Omental fat pad (tissue), 4 donors: ENCODE measurements around the gene GPC6. TPM values are rescaled to one million over a fixed set of nuclear protein-coding genes. Genes with fewer than 3 reads are reported as not detected.

Source experiments
- ATAC-seq: fragments of 150-250 bp; one replicate; pipeline ENCODE4 v1.9.1; 2016; ENCODE audit warnings: mild to moderate bottlenecking, moderate library complexity; ENCODE audit not compliant: low FRiP score
- DNase-seq: peaks from one replicate; pipeline ENCODE4 v3.0.0-alpha.2; 2019; ENCODE audit warnings: low spot score
- total RNA-seq, 4 donors: library from RNA; depleted of rRNA; stranded (reverse); fragments of >200 nt; gene quantifications; one replicate each; pipeline ENCODE4 v1.1.0, GENCODE V29; 2016
- TF ChIP-seq, protein P1 (sequence below), 3 donors: fragments of 450-650 bp; IDR thresholded peaks; one replicate each; pipeline ENCODE4 v1.5.1; 2016 to 2017; ENCODE audit warnings: antibody characterized with exemption in 3 of 3, mild to moderate bottlenecking in 3 of 3, moderate library complexity in 2 of 3

The GPC6 gene
- total RNA-seq, 4 donors from 2014 or later = 9.2 to 24.4 (median 16.4) TPM

GRCh38 chr13:94408314-94409036, 1181.9 kb downstream of the GPC6 start:
- TF ChIP-seq, protein P1, sequence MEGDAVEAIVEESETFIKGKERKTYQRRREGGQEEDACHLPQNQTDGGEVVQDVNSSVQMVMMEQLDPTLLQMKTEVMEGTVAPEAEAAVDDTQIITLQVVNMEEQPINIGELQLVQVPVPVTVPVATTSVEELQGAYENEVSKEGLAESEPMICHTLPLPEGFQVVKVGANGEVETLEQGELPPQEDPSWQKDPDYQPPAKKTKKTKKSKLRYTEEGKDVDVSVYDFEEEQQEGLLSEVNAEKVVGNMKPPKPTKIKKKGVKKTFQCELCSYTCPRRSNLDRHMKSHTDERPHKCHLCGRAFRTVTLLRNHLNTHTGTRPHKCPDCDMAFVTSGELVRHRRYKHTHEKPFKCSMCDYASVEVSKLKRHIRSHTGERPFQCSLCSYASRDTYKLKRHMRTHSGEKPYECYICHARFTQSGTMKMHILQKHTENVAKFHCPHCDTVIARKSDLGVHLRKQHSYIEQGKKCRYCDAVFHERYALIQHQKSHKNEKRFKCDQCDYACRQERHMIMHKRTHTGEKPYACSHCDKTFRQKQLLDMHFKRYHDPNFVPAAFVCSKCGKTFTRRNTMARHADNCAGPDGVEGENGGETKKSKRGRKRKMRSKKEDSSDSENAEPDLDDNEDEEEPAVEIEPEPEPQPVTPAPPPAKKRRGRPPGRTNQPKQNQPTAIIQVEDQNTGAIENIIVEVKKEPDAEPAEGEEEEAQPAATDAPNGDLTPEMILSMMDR (IDR thresholded peaks at IDR 0.05) = no peak

GRCh38 chr13:94411747-94412146, 1185.1 kb downstream of the GPC6 start:
- ATAC-seq = no peak
- no peak for DNase-seq
- TF ChIP-seq, protein P1 (IDR thresholded peaks at IDR 0.05) = no peak

More at GRCh38 chr13:94408314-94409036, 1181.9 kb downstream of the GPC6 start:
- ATAC-seq (no peak), DNase-seq (no peak)

DNA sequence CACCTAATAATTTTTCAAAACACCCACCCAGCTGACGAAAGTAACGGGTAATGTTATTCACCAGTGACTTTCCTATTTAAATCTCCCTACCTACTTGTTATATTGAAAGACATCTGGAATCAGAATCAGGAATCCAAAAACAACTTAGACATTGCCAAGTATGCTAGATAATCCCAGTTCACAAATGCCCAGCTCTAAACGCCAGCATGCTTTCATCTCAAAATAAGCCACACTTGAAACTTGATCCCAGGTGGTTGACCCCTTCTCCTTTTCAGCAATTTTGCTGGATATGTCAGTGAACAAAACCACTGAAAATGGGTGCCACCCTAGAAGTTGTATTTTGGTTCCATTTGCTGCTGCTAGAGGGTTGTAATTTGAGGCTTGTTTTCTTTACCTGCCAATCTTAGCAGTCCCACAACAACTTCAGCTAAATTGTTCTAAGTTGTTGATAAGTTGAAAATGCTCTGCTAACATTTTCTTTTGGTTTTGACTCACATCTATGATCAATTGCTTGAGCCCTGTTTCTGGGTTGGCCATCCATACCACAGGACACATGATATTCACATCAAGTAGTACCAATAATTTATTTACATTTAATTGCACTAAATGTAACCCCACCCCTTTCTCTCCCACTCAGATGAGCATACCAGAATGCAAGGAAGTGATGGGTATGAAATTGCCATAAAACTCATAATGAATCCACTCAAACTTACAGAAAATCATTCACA, 1186.4 kb downstream of the GPC6 start:
- DNase-seq = no peak
- TF ChIP-seq, protein P1 (IDR thresholded peaks at IDR 0.05) = no peak
- no peak for ATAC-seq

- DNase-seq = no peak
- TF ChIP-seq, protein P1 (IDR thresholded peaks at IDR 0.05) = no peak
- ATAC-seq = no peak
Measured at GRCh38 chr13:94413598-94413944, 1187.0 kb downstream of the GPC6 start.

DNA sequence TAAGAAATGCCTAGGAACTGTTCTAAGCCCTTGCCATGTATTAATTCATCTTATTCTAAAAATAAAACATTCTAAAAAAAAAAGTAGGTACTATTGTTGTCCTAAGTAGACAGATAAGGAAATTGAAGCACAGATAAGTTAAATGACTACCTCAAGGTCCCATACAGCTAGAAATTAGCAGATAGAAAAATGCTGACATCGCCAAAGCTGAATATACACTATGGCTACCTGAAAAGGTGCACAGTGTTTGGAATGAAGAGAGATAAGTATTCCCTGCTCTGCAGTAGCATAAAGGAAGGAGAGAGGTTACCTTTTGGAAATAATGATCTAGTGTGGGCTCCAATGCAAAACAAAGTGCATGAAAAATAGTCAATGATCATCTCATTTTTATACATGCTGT, 1187.5 kb downstream of the GPC6 start:
- DNase-seq (no peak), ATAC-seq (no peak)
- TF ChIP-seq, protein P1 (IDR thresholded peaks at IDR 0.05) = no peak

DNA sequence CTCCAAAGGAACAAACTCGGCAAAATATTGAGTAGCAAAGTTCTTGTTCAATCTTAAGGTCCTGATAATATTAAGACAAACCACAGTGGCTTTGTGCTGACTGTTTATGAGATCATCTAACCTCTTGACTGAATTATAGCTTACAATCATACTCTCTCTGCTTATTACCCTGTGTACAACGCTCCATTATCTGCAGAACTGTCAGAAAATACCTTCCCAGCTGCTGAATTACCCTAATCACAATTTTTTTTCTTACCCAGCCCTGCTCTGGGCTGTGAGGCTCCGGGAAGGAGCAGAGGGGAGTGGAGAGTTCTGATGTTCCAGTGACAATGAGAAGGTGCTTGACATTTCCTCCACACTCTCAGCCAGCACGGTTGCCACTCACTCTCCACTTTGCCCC, 1188.1 kb downstream of the GPC6 start:
- DNase-seq = no peak
- TF ChIP-seq, protein P1 (IDR thresholded peaks at IDR 0.05) = no peak
- no peak for ATAC-seq
